HEK293 (cell line): ENCODE measurements around the gene DYNLT2.
A peak's percentile ranks its signal among the peaks of the same experiment; 100 is the strongest.

Experiments used
- FEZF1 ChIP-seq: fragments of 450-650 bp; formaldehyde crosslinking; IDR thresholded peaks from 2 replicates; pipeline ENCODE4 v1.5.1; 2016; ENCODE audit warnings: missing biosample characterization, missing genetic modification characterization
- HOXA7 ChIP-seq: sonication (generic); formaldehyde crosslinking; IDR thresholded peaks from 2 replicates; pipeline ENCODE4 v1.8.1; 2022; ENCODE audit warnings: missing genetic modification reagents, borderline replicate concordance
- PRDM2 ChIP-seq: fragments of 450-650 bp; formaldehyde crosslinking; IDR thresholded peaks from 2 replicates; pipeline ENCODE4 v1.5.1; 2016; ENCODE audit warnings: missing biosample characterization, missing genetic modification characterization, borderline replicate concordance
- SP7 ChIP-seq: fragments of 450-650 bp; formaldehyde crosslinking; IDR thresholded peaks from 2 replicates; pipeline ENCODE4 v1.5.1; 2016; ENCODE audit warnings: missing biosample characterization, missing genetic modification characterization
- TCF7L2 ChIP-seq: IDR thresholded peaks from 2 replicates; pipeline ENCODE4 v1.6.1; 2011; ENCODE audit warnings: low read depth, mild to moderate bottlenecking, inconsistent platforms, low read length, moderate library complexity, borderline replicate concordance
- WT1 ChIP-seq: fragments of 450-650 bp; formaldehyde crosslinking; IDR thresholded peaks from 2 replicates; pipeline ENCODE4 v1.5.1; 2016; ENCODE audit warnings: missing biosample characterization, missing genetic modification characterization
- ZFP69B ChIP-seq: fragments of 450-650 bp; formaldehyde crosslinking; IDR thresholded peaks from 2 replicates; pipeline ENCODE4 v1.5.1; 2016; ENCODE audit warnings: missing biosample characterization, missing genetic modification characterization
- ZNF140 ChIP-seq: fragments of 450-650 bp; formaldehyde crosslinking; IDR thresholded peaks from 2 replicates; pipeline ENCODE4 v1.5.1; 2016; ENCODE audit warnings: missing biosample characterization, missing genetic modification characterization
- ZNF175 ChIP-seq: fragments of 450-650 bp; formaldehyde crosslinking; IDR thresholded peaks from 2 replicates; pipeline ENCODE4 v1.5.1; 2016; ENCODE audit warnings: missing biosample characterization, missing genetic modification characterization
- ZNF18 ChIP-seq: fragments of 450-650 bp; formaldehyde crosslinking; IDR thresholded peaks from 2 replicates; pipeline ENCODE4 v1.5.1; 2016; ENCODE audit warnings: missing biosample characterization, missing genetic modification characterization
- ZNF24 ChIP-seq: fragments of 450-650 bp; formaldehyde crosslinking; IDR thresholded peaks from 2 replicates; pipeline ENCODE4 v1.5.1; 2016; ENCODE audit warnings: missing biosample characterization, missing genetic modification characterization
- ZNF248 ChIP-seq: fragments of 450-650 bp; formaldehyde crosslinking; IDR thresholded peaks from 2 replicates; pipeline ENCODE4 v1.5.1; 2017; ENCODE audit warnings: missing biosample characterization, missing genetic modification characterization
- ZNF366 ChIP-seq: fragments of 450-650 bp; formaldehyde crosslinking; conservative IDR thresholded peaks from 2 replicates; pipeline ENCODE4 v1.5.1; 2016; ENCODE audit warnings: missing biosample characterization, missing genetic modification characterization
- ZNF37A ChIP-seq: fragments of 450-650 bp; IDR thresholded peaks from 2 replicates; pipeline ENCODE4 v1.5.1; 2018; ENCODE audit warnings: missing biosample characterization, missing genetic modification characterization
- ZNF433 ChIP-seq: fragments of 450-650 bp; formaldehyde crosslinking; IDR thresholded peaks from 2 replicates; pipeline ENCODE4 v1.5.1; 2016; ENCODE audit warnings: missing biosample characterization, missing genetic modification characterization, low read depth
- ZNF530 ChIP-seq: fragments of 450-650 bp; formaldehyde crosslinking; IDR thresholded peaks from 2 replicates; pipeline ENCODE4 v1.5.1; 2016; ENCODE audit warnings: low read depth, missing biosample characterization, missing genetic modification characterization
- ZNF549 ChIP-seq: fragments of 450-650 bp; IDR thresholded peaks from 2 replicates; pipeline ENCODE4 v1.5.1; 2018; ENCODE audit warnings: missing biosample characterization, missing genetic modification characterization, mild to moderate bottlenecking, inconsistent platforms, moderate library complexity
- ZNF561 ChIP-seq: fragments of 450-650 bp; IDR thresholded peaks from 2 replicates; pipeline ENCODE4 v1.5.1; 2018; ENCODE audit warnings: missing biosample characterization, missing genetic modification characterization, borderline replicate concordance
- ZNF626 ChIP-seq: fragments of 450-650 bp; sonication (Bioruptor Pico); formaldehyde crosslinking; IDR thresholded peaks from 2 replicates; pipeline ENCODE4 v1.5.1; 2018; ENCODE audit warnings: missing biosample characterization, missing genetic modification characterization, inconsistent platforms
- ZNF654 ChIP-seq: fragments of 450-650 bp; formaldehyde crosslinking; IDR thresholded peaks from 2 replicates; pipeline ENCODE4 v1.5.1; 2016; ENCODE audit warnings: low read depth, missing biosample characterization, missing genetic modification characterization
- ZSCAN23 ChIP-seq: fragments of 450-650 bp; formaldehyde crosslinking; IDR thresholded peaks from 2 replicates; pipeline ENCODE4 v1.5.1; 2016; ENCODE audit warnings: missing biosample characterization, missing genetic modification characterization
- TF ChIP-seq, protein P1 (sequence below): fragments of 450-650 bp; formaldehyde crosslinking; IDR thresholded peaks from 2 replicates; pipeline ENCODE4 v1.5.1; 2016; ENCODE audit warnings: missing biosample characterization, missing genetic modification characterization
- TF ChIP-seq, protein P2 (sequence below): fragments of 450-650 bp; formaldehyde crosslinking; IDR thresholded peaks from 2 replicates; pipeline ENCODE4 v1.5.1; 2016; ENCODE audit warnings: missing biosample characterization, missing genetic modification characterization

DYNLT2 gene

DNA sequence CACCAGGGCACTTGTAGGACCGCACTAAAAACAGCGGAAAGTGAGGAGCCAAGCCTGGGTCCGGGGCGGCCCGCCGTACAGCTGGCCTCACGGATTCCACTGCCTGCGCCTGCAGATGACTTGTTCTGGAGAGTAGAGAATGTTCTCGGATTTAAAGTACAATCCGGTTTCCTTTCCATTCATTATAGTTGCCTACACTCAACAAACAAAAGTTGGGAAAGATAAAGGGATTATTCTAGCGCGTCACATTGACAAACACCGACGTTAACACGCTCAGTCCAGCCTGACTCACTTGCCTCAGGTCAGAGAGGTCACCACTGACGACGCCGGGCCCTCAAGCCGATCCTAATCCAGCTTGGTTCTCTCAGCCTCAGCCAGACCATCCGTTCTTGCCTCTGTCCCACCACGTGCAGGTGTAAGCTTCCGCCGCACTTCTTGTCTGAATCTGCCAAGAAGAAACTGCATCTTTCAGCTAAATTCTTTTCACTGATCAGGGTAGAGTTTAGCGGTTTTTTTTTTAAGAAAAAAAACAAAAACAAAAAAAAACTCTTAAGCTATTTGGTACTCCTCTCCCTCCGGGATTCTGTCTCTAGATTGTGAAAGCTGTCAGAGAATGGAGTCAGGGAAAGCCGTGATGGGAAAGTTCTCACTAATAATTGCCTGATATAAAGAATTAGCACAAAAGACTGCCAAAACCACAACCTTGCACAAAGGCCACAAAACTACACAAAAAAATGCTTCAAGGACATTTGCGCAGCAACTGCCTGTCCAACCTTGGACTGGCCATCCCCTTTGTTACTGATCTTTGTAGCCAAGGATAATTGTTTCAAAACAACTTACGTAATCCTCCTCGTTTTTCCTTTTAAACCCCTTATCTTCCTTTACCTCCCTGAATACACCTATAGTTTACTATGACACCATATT lies 26.0 kb downstream of the DYNLT2 start (continued):
- TF ChIP-seq ZSCAN23 (tag by site-specific recombination) (no peak), ZNF626 (tag by site-specific recombination) (no peak), PRDM2 (tag by site-specific recombination) (no peak), ZNF530 (tag by site-specific recombination) (no peak), ZNF37A (tag by site-specific recombination) (no peak), ZNF248 (tag by site-specific recombination) (no peak), ZNF433 (tag by site-specific recombination) (no peak), ZNF561 (tag by site-specific recombination) (no peak), SP7 (tag by site-specific recombination) (0 out of 2 replicates have a peak, but pooled peaks have one; percentile 3), ZNF24 (tag by site-specific recombination) (no peak), ZNF549 (no peak), ZNF140 (tag by site-specific recombination) (no peak), WT1 (tag by site-specific recombination) (no peak), ZFP69B (tag by site-specific recombination) (no peak), TCF7L2 (no peak), ZNF654 (no peak), ZNF18 (tag by site-specific recombination) (no peak), ZNF175 (tag by site-specific recombination) (no peak), FEZF1 (no peak), HOXA7 (CRISPR knock-in tag) (no peak), ZNF366 (tag by site-specific recombination) (no peak)
- TF ChIP-seq, protein P1, sequence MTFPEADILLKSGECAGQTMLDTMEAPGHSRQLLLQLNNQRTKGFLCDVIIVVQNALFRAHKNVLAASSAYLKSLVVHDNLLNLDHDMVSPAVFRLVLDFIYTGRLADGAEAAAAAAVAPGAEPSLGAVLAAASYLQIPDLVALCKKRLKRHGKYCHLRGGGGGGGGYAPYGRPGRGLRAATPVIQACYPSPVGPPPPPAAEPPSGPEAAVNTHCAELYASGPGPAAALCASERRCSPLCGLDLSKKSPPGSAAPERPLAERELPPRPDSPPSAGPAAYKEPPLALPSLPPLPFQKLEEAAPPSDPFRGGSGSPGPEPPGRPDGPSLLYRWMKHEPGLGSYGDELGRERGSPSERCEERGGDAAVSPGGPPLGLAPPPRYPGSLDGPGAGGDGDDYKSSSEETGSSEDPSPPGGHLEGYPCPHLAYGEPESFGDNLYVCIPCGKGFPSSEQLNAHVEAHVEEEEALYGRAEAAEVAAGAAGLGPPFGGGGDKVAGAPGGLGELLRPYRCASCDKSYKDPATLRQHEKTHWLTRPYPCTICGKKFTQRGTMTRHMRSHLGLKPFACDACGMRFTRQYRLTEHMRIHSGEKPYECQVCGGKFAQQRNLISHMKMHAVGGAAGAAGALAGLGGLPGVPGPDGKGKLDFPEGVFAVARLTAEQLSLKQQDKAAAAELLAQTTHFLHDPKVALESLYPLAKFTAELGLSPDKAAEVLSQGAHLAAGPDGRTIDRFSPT (tag by site-specific recombination): no peak; the same call in 1 of the 2 replicates
- TF ChIP-seq, protein P2, sequence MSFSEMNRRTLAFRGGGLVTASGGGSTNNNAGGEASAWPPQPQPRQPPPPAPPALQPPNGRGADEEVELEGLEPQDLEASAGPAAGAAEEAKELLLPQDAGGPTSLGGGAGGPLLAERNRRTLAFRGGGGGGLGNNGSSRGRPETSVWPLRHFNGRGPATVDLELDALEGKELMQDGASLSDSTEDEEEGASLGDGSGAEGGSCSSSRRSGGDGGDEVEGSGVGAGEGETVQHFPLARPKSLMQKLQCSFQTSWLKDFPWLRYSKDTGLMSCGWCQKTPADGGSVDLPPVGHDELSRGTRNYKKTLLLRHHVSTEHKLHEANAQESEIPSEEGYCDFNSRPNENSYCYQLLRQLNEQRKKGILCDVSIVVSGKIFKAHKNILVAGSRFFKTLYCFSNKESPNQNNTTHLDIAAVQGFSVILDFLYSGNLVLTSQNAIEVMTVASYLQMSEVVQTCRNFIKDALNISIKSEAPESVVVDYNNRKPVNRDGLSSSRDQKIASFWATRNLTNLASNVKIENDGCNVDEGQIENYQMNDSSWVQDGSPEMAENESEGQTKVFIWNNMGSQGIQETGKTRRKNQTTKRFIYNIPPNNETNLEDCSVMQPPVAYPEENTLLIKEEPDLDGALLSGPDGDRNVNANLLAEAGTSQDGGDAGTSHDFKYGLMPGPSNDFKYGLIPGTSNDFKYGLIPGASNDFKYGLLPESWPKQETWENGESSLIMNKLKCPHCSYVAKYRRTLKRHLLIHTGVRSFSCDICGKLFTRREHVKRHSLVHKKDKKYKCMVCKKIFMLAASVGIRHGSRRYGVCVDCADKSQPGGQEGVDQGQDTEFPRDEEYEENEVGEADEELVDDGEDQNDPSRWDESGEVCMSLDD (tag by site-specific recombination): no peak
